Measurements from ENCODE around the gene TXNDC12.
"Not testable (repeated sequence)": the region's sequence is repeated elsewhere in the genome, so short reads cannot be mapped to it uniquely, and the experiment has no call there.

TXNDC12 gene

GRCh38 chr1:52055066-52055865 is at the start of gene TXNDC12:
TSS of gene TXNDC12 (minus strand) at chr1:52055191. CDS start at chr1:52055096, 95 bp downstream.
- DNase-seq (ENCODE audit: low spot score) = peak; percentile 87

- DNase-seq (ENCODE audit: low spot score) = no peak
These were observed 47.5 kb upstream of the TXNDC12 start for GRCh38 chr1:52102336-52103013.

- DNase-seq (ENCODE audit: low spot score) = no peak
These were observed 43.3 kb upstream of the TXNDC12 start for GRCh38 chr1:52098139-52098871.

DNA sequence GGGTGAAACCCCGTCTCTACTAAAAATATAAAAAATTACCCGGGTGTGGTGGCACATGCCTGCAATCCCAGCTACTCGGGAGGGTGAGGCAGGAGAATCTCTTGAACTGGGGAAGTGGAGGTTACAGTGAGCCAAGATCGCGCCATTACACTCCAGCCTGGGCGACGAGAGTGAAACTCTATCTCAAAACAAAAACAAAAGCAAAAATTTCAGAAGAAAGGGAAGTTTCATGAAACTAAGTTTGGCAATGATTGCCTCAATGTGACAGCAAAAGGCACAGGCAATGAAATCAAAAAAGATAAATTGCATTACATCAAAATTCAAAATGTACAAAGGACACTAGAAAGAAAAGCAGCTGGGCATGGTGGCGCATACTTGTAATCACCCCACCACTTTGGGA is 41.2 kb upstream of the TXNDC12 start:
- DNase-seq (ENCODE audit: low spot score) = no peak

DNA sequence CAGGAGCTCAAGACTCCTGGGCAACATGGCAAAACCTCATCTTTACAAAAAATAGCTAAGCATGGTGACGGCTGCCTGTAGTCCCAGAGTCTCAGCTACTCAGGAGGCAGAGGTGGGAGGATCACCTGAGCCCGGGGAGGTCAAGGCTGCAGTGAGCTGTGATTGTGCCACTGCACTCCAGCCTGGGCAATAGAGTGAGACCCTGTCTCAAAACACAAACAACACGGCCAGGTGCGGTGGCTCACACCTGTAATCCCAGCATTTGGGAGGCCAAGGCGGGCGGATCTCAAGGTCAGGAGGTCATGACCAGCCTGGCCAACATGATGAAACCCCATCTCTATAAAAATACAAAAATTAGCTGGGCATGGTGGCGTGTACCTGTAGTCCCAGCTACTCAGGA is 39.3 kb upstream of the TXNDC12 start:
- not testable (repeated sequence) for DNase-seq (ENCODE audit: low spot score)

DNA sequence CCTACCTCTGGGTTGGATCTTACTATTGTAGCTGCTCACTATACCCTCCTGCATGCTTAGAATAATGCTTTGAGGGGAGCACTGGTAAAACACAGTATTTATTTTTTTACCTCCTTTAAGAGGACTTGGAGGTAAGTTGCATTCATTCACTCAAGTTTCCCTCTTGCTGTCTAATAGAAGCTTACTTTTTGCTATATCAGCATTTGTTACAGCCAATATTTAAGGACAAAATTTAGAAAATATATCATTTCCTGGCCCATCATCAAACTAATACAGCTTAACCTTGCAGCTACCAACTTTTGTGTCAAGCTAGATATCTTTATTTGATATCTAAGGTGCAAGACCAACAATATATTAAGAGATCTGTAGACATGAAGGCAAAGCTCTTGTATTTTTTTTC is 32.9 kb upstream of the TXNDC12 start:
- DNase-seq (ENCODE audit: low spot score) = not testable (repeated sequence)

DNA sequence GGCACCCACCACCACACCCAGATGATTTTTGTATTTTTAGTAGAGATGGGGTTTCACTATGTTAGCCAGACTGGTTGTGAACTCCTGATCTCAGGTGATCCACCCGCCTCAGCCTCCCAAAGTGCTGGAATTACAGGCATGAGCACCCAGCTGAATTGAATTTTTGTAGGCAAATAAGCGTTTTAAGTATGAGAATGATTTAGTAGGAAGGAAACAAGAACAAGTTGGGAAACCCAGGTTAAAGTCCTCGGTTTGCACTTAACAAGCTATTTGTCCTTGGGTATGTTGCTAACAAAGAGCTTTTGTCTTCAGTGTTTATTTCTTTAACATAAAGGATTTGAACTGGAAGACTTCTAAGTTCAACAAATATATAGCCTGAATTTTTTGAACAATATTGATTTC is 25.0 kb upstream of the TXNDC12 start:
- no peak for DNase-seq (ENCODE audit: low spot score)

- not testable (repeated sequence) for DNase-seq (ENCODE audit: low spot score)
These were observed 22.3 kb upstream of the TXNDC12 start for GRCh38 chr1:52077277-52077676.

- no peak for DNase-seq (ENCODE audit: low spot score)
These were observed 17.3 kb upstream of the TXNDC12 start for GRCh38 chr1:52072291-52072690.

DNA sequence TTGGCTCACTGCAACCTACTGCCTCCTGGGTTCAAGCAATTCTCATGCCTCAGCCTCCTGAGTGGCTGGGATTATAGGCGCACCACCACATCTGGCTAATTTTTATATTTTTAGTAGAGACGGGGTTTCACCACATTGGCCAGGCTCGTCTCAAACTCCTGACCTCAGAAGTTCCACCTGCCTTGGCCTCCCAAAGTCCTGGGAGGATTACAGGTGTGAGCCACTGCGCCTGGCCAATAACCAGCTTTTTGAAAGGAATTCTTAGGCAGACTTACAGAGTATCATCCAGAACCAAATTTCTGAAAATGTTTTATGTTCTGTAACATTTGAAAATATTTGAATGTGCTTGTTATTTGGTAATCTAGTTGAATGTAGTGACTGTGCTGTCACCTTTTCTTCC is 15.7 kb upstream of the TXNDC12 start:
- DNase-seq (ENCODE audit: low spot score) = no peak

- no peak for DNase-seq (ENCODE audit: low spot score)
These were observed 8.2 kb upstream of the TXNDC12 start for GRCh38 chr1:52063192-52063591.

GRCh38 chr1:52060822-52061221 is 5.8 kb upstream of the TXNDC12 start:
- no peak for DNase-seq (ENCODE audit: low spot score)

DNA sequence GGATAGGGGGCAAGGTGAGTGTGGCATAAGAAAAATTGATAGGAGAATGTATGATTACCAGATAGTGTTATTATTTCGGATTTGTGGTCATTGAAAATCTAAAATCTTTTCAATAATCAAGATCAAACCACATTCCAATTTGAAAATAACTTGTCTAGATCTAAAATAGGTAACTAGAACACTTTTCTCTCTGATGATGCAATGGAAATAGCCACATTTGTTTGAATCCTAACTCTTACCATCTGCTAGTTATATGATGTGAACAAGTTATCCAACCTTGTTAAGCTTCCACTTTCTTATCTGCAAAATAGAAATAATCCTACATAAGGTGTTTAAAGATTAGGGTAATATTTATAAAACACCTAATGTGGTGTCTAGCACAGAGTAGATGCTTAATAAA is 4.9 kb upstream of the TXNDC12 start:
- DNase-seq (ENCODE audit: low spot score) = no peak

GRCh38 chr1:52059321-52059720 is 4.3 kb upstream of the TXNDC12 start:
- DNase-seq (ENCODE audit: low spot score) = no peak

DNA sequence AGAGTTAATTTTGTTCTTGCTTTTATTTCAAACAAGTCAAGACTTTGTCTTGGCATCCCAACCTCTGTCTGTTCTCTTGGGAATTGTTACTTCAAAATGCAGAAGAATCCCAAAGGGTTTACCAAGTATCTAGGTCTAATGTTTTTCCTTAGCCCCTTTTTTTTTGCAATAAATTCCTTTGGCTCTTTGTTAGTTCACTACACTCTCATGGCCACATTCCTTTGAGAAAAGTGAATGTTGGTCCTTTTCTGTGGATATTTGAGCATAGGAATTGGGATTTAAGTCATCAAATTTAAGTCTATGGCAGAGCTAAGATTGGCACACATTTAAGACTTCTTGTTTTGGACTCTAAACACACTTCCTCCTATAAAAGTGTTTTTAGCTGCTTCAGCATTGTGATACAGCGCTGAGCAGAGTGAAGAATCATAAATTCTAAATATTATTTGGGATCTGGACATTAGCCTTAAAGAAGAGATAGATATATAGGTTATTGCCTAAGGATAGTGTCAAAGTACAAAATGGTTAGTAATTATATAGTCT is 3.0 kb upstream of the TXNDC12 start:
- DNase-seq (ENCODE audit: low spot score) = no peak

- no peak for DNase-seq (ENCODE audit: low spot score)
These were observed 2.3 kb upstream of the TXNDC12 start for GRCh38 chr1:52057255-52057654.

- no peak for DNase-seq (ENCODE audit: low spot score)
These were observed 1.9 kb upstream of the TXNDC12 start for GRCh38 chr1:52056937-52057231.

GRCh38 chr1:52056163-52056936 is 1.4 kb upstream of the TXNDC12 start, which contains the start of gene BTF3L4:
TSS of gene BTF3L4 (plus strand) at chr1:52056295. CDS start at chr1:52059848, 3,553 bp downstream.
- DNase-seq (ENCODE audit: low spot score) = peak; percentile 91

- DNase-seq (ENCODE audit: low spot score) = no peak
These were observed 823 bp upstream of the TXNDC12 start for GRCh38 chr1:52055866-52056162.

DNA sequence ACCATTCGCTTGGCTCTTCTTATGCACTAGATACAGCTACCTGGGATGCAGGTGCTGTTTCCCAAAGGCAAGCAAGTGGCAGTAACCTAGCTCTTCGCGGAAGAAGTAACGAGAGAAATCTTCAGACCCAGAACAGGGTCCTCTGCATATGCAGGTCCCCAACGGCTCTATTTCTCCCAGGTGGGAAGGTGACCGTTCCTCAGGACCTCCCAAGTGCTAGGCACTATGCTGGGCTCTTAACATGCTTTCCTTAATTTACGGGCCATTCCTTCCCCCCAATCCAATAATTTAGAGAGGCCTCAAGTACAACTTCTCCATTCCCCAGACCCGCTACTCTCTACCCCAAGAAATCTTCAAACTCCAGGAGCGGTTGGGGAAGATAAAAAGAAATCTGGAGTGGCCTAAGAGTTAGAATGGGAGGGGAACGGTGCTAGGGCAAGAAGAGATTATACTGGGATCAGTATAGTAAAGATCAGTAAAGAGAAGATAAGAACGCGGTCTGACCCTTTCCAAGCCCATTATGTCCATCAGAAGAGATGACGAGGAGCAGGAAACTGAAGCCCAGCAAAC is 410 bp downstream of the TXNDC12 start:
- no peak for DNase-seq (ENCODE audit: low spot score)

DNA sequence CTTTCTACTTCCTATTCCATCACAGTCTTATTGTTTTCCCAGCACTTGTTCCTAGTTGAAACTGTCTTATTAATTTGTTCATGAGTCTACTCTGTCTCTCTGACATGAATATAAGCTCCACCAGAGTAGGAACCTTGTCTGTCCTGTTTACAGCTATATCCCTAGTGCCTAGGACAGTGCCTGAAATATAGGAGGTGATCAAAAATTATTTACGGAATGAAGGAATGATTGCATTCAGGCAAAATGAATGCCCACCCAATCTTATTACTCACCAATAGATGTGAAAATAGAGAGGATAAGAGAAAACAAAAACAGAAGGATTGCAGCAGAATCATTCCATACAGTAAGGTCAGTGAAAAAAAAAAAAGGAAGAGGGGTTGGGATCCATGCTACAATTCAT is 1.1 kb downstream of the TXNDC12 start:
- DNase-seq (ENCODE audit: low spot score) = no peak

- not testable (repeated sequence) for DNase-seq (ENCODE audit: low spot score)
These were observed 5.7 kb downstream of the TXNDC12 start for GRCh38 chr1:52049337-52049736.

Data from D341Med (cell line).